ENCODE data around the gene UBA1. TPM values are rescaled to one million over a fixed set of nuclear protein-coding genes. Genes with fewer than 3 reads are reported as not detected.

UBA1 gene
- total RNA-seq, 1 experiment from 2014 or later = 275 TPM

DNA sequence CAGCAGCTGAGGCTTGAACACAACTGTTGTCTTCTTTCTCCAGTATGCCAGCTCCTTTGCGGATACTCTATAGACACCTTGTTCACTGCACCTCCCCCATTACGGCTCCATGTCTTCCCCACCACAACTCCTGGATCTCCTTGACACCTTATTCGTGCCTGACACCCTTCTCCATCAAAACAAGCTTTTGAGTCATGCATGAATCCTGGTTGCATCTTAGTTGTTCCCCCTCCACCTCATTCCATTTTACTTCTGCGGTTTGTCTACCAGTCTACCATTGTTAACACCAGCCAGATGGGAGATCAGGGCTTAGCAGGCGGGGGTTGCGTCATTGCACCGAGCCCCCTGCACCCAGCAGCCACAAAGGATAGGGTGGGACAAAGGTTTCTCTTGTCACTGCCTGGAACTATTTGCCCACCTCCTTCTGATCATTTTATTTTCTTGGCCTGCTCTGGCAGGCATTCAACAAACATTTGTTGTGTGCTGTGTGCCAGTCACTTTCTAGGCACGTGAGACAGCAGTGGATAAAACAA lies 22.8 kb downstream of the UBA1 start:
- H3K27ac ChIP-seq (ENCODE audit: low read depth, low read length) = peak overlapping the region; percentile 60
- H2AFZ ChIP-seq (ENCODE audit: low read depth, low read length, poor library complexity, severe bottlenecking) = no peak overlapping the region
- H3K9me3 ChIP-seq (ENCODE audit: control insufficient read depth in 1 of 2, insufficient read depth in 1 of 2, low read depth in 1 of 2, low read length in 2 of 2) = no peaks in the 10 kb centered on the region
- POLR2A ChIA-PET = no interaction called here
- H3K4me1 ChIP-seq (ENCODE audit: control insufficient read depth in 1 of 2, insufficient read depth in 2 of 2, low read length in 2 of 2) = peaks cover 6 to 20% of the 10 kb centered on the region in 2 experiments; a peak in 3 of 4 replicates
- intact Hi-C loops (cut with micrococcal nuclease) = loop anchor here (2.0 to 5.0 kb wide), 2 partner anchors 96 to 168 kb away; no protein-coding TSS in a partner anchor
- no peak overlapping the region for H3K4me3 ChIP-seq (replicated peaks in 1 of 2; ENCODE audit: low read depth in 1 of 2, low read length in 2 of 2)
- H4K20me1 ChIP-seq (ENCODE audit: insufficient read depth) = no peaks in the 10 kb centered on the region
- BruUV-seq (replicated peaks) = no TSS peak
- peak overlapping the region; percentile 55 for H3K9ac ChIP-seq (ENCODE audit: low read length)
- H3K79me2 ChIP-seq (ENCODE audit: insufficient read depth, low read length) = peaks cover 29% of the 10 kb centered on the region
- H3K36me3 ChIP-seq (ENCODE audit: control insufficient read depth in 1 of 2, insufficient read depth in 2 of 2, low read length in 2 of 2) = peaks cover 12 to 20% of the 10 kb centered on the region in 2 experiments; a peak in 3 of 4 replicates
- no peaks in the 10 kb centered on the region for H3K27me3 ChIP-seq (ENCODE audit: insufficient read depth, low read length)
- H3K4me2 ChIP-seq (ENCODE audit: low read length) = peak overlapping the region; percentile 58
- no peak for DNase-seq (ENCODE audit: low read depth, low spot score)
- no peak for ATAC-seq
- RAD21 ChIA-PET (ENCODE audit: low non-redundant PET in 1 of 2, low total read pairs in 2 of 2, uncharacterized antibody in 2 of 2, unreplicated experiment in 2 of 2) = no interaction called here
- TF ChIP-seq ELF1 (IDR thresholded peaks at IDR 0.05; ENCODE audit: borderline replicate concordance, low read depth) (no peak), EGR1 (IDR thresholded peaks at IDR 0.05; ENCODE audit: low read depth) (no peak), ZNF274 (IDR thresholded peaks at IDR 0.05; ENCODE audit: low read depth, low read length) (no peak), CBX3 (IDR thresholded peaks at IDR 0.05; ENCODE audit: low read depth) (no peak), ATF3 (IDR thresholded peaks at IDR 0.05) (no peak), FOSL1 (IDR thresholded peaks at IDR 0.05; ENCODE audit: low read depth) (no peak), TCF7L2 (IDR thresholded peaks at IDR 0.05; ENCODE audit: borderline replicate concordance, extremely low read depth, insufficient read depth, insufficient read length) (no peak), YY1 (IDR thresholded peaks at IDR 0.05; ENCODE audit: extremely low read depth, insufficient replicate concordance, low read depth, low read length) (no peak), SIN3A (IDR thresholded peaks at IDR 0.05; ENCODE audit: low read depth) (no peak), POLR2A (IDR thresholded peaks at IDR 0.05; ENCODE audit: borderline replicate concordance, extremely low read depth, insufficient read depth, insufficient read length) (no peak), POLR2AphosphoS5 (IDR thresholded peaks at IDR 0.05; ENCODE audit: low read depth, low read length) (no peak), ZFX (IDR thresholded peaks at IDR 0.05) (no peak), JUND (IDR thresholded peaks at IDR 0.05) (no peak), SP1 (IDR thresholded peaks at IDR 0.05; ENCODE audit: low read depth) (no peak), EZH2phosphoT487 (IDR thresholded peaks at IDR 0.05; ENCODE audit: borderline replicate concordance) (no peak)
- TF ChIP-seq, protein P1, sequence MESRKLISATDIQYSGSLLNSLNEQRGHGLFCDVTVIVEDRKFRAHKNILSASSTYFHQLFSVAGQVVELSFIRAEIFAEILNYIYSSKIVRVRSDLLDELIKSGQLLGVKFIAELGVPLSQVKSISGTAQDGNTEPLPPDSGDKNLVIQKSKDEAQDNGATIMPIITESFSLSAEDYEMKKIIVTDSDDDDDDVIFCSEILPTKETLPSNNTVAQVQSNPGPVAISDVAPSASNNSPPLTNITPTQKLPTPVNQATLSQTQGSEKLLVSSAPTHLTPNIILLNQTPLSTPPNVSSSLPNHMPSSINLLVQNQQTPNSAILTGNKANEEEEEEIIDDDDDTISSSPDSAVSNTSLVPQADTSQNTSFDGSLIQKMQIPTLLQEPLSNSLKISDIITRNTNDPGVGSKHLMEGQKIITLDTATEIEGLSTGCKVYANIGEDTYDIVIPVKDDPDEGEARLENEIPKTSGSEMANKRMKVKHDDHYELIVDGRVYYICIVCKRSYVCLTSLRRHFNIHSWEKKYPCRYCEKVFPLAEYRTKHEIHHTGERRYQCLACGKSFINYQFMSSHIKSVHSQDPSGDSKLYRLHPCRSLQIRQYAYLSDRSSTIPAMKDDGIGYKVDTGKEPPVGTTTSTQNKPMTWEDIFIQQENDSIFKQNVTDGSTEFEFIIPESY (IDR thresholded peaks at IDR 0.05; ENCODE audit: extremely low read depth, insufficient replicate concordance, low read length) = no peak
- CTCF ChIA-PET = no interaction called here
- no peaks in the 10 kb centered on the region for H3K9me2 ChIP-seq (ENCODE audit: insufficient read depth)
